IMR-90 (cell line): ENCODE results near the gene MRPL44. TPM values are rescaled to one million over a fixed set of nuclear protein-coding genes. Genes with fewer than 3 reads are reported as not detected.

Source experiments
- ATAC-seq: fragments of 200-7000 bp; cut with Tn5 transposase; 2 replicates; pipeline ENCODE4 v1.9.1; 2020; ENCODE audit warnings: low read depth, mild to moderate bottlenecking, moderate library complexity
- BruUV-seq: library from RNA; stranded (reverse); fragments of 400-500 nt; replicated peaks from 2 replicates; lab custom pipeline; 2021; lab: Mats Ljungman, UMichigan
- CTCF ChIA-PET: fragments of 300-600 bp; formaldehyde crosslinking; extraction: SDS; loops from one replicate; lab custom pipeline; 2021; ENCODE audit warnings: antibody characterized with exemption; lab: Yijun Ruan, JAX
- POLR2A ChIA-PET: fragments of 300-600 bp; sonication (Branson Sonifier 250); formaldehyde crosslinking; loops from one replicate; lab custom pipeline; 2022; ENCODE audit warnings: antibody characterized with exemption; ENCODE audit not compliant: unreplicated experiment; lab: Charles Lee
- DNase-seq: peaks from one replicate; pipeline ENCODE4 v3.0.0; 2013
- H2AFZ ChIP-seq: replicated peaks from 2 replicates; pipeline ENCODE3; 2013; ENCODE audit warnings: low read length, mild to moderate bottlenecking; ENCODE audit not compliant: poor library complexity
- H2AK5ac ChIP-seq: 2 replicates; pipeline ENCODE4 v1.6.1; 2013; ENCODE audit warnings: low read depth, low read length, inconsistent platforms
- H2AK9ac ChIP-seq: replicated peaks from 2 replicates; pipeline ENCODE3; 2013; ENCODE audit warnings: mild to moderate bottlenecking, low read depth, low read length, moderate library complexity; ENCODE audit not compliant: poor library complexity
- H2BK120ac ChIP-seq: 2 replicates; pipeline ENCODE4 v1.6.1; 2013; ENCODE audit warnings: low read depth, low read length, inconsistent platforms
- H2BK15ac ChIP-seq: 3 replicates; pipeline ENCODE4 v1.6.1; 2013; ENCODE audit warnings: low read depth, low read length, inconsistent platforms
- H2BK20ac ChIP-seq: 2 replicates; pipeline ENCODE4 v1.6.1; 2013; ENCODE audit warnings: low read depth, mild to moderate bottlenecking, inconsistent platforms, low read length, moderate library complexity
- H2BK5ac ChIP-seq: 2 replicates; pipeline ENCODE4 v1.6.1; 2013; ENCODE audit warnings: mild to moderate bottlenecking, low read depth, low read length, inconsistent platforms; ENCODE audit not compliant: poor library complexity, severe bottlenecking
- H3K14ac ChIP-seq: replicated peaks from 2 replicates; pipeline ENCODE4 v1.6.1; 2013; ENCODE audit warnings: low read depth, low read length, inconsistent platforms
- H3K18ac ChIP-seq: 2 replicates; pipeline ENCODE4 v1.6.1; 2013; ENCODE audit warnings: low read depth, low read length, control low read depth
- H3K23ac ChIP-seq: 2 replicates; pipeline ENCODE4 v1.6.1; 2013; ENCODE audit warnings: low read depth, low read length, inconsistent platforms
- H3K27ac ChIP-seq: 2 replicates; pipeline ENCODE4 v1.5.1; 2013; ENCODE audit warnings: mild to moderate bottlenecking, control low read depth, low read length; ENCODE audit not compliant: insufficient read depth
- H3K27me3 ChIP-seq: 2 replicates; pipeline ENCODE4 v1.6.1; 2013; ENCODE audit warnings: low read length; ENCODE audit not compliant: control insufficient read depth, insufficient read depth
- H3K36me3 ChIP-seq: 2 replicates; pipeline ENCODE4 v1.6.1; 2013; ENCODE audit warnings: low read length, mixed read lengths; ENCODE audit not compliant: control insufficient read depth, insufficient read depth
- H3K4ac ChIP-seq: 2 replicates; pipeline ENCODE4 v1.6.1; 2013; ENCODE audit warnings: low read depth, low read length, inconsistent platforms
- H3K4me1 ChIP-seq: 2 replicates; pipeline ENCODE4 v1.6.1; 2013; ENCODE audit warnings: low read length, mixed read lengths; ENCODE audit not compliant: control insufficient read depth, insufficient read depth
- H3K4me2 ChIP-seq: 2 replicates; pipeline ENCODE4 v1.6.1; 2013; ENCODE audit warnings: low read depth, mild to moderate bottlenecking, control low read depth, low read length, moderate library complexity
- H3K4me3 ChIP-seq: 2 replicates; pipeline ENCODE4 v1.5.1; 2013; ENCODE audit warnings: low read depth, mild to moderate bottlenecking, control low read depth, low read length, moderate library complexity; ENCODE audit not compliant: insufficient read depth
- H3K56ac ChIP-seq: 2 replicates; pipeline ENCODE4 v1.6.1; 2013; ENCODE audit warnings: low read length, inconsistent platforms; ENCODE audit not compliant: insufficient read depth; ENCODE audit errors: extremely low read depth
- H3K79me1 ChIP-seq, 2 experiments: 2 replicates each; pipeline ENCODE4 v1.6.1; 2013; ENCODE audit warnings: low read length in 2 of 2, inconsistent platforms in 1 of 2, low read depth in 1 of 2
- H3K9ac ChIP-seq: 2 replicates; pipeline ENCODE4 v1.6.1; 2013; ENCODE audit warnings: low read depth, low read length, control low read depth
- H3K9me1 ChIP-seq: 2 replicates; pipeline ENCODE4 v1.6.1; 2013; ENCODE audit warnings: low read length, inconsistent platforms; ENCODE audit not compliant: insufficient read depth
- H3K9me3 ChIP-seq: 2 replicates; pipeline ENCODE4 v1.6.1; 2013; ENCODE audit warnings: low read length; ENCODE audit not compliant: control insufficient read depth, insufficient read depth
- H4K20me1 ChIP-seq: 2 replicates; pipeline ENCODE4 v1.6.1; 2013; ENCODE audit warnings: low read length, inconsistent platforms; ENCODE audit not compliant: insufficient read depth
- H4K5ac ChIP-seq: 2 replicates; pipeline ENCODE4 v1.6.1; 2013; ENCODE audit warnings: mild to moderate bottlenecking, low read depth, low read length, control low read depth
- H4K8ac ChIP-seq, 2 experiments: 2 replicates each; pipeline ENCODE4 v1.6.1; 2013; ENCODE audit warnings: low read depth in 2 of 2, low read length in 2 of 2, control low read depth in 1 of 2, inconsistent platforms in 1 of 2
- H4K91ac ChIP-seq: 2 replicates; pipeline ENCODE4 v1.6.1; 2013; ENCODE audit warnings: low read depth, low read length, inconsistent platforms; ENCODE audit not compliant: insufficient read depth
- WGBS, 2 experiments: methylation state at CpG; one replicate each; pipeline versions ENCODE4 v1.1.5 to v1.1.7; 2013; ENCODE audit warnings: missing lambda C conversion rate in 2 of 2; ENCODE audit not compliant: insufficient read length in 1 of 2; ENCODE audit errors: extremely low coverage in 2 of 2; 5-methylcytosine and 5-hydroxymethylcytosine counted together
- dilution Hi-C: fragments of 300-500 bp; cut with HindIII; formaldehyde crosslinking; loops from one replicate; pipeline ENCODE4 v1.14.3; 2018; ENCODE audit warnings: low sequenced_read_pairs; ENCODE audit not compliant: unreplicated experiment
- in situ Hi-C: fragments of 300-500 bp; cut with MboI; formaldehyde crosslinking; loops from 3 replicates; pipeline ENCODE4 v1.14.3; 2019; ENCODE audit warnings: low sequenced_read_pairs, inconsistent platforms, mixed read lengths
- intact Hi-C: fragments of 100-400 bp; cut with micrococcal nuclease; formaldehyde crosslinking; loops from 2 replicates; pipeline ENCODE4 v1.10.0; 2022
- polyA plus RNA-seq, 3 experiments: library from polyadenylated mRNA; depleted of rRNA; stranded (reverse); fragments of >200 nt; gene quantifications; 2 replicates each; pipeline ENCODE4 v1.2.3, GENCODE V29; 2012; ENCODE audit warnings: low replicate concordance in 1 of 3
- total RNA-seq: library from RNA; depleted of rRNA; stranded (reverse); fragments of >200 nt; gene quantifications from 2 replicates; pipeline ENCODE4 v1.2.3, GENCODE V29; 2012
- TF ChIP-seq, protein P1 (sequence below): fragments of 150-350 bp; IDR thresholded peaks from 2 replicates; pipeline ENCODE4 v1.6.1; 2016; ENCODE audit warnings: low read depth, mild to moderate bottlenecking, low read length, moderate library complexity, borderline replicate concordance

The MRPL44 gene
- total and polyA plus RNA-seq, 2 of the 4 experiments (the other 2 are of a cell fraction) = 18.6 to 20.1 TPM

DNA sequence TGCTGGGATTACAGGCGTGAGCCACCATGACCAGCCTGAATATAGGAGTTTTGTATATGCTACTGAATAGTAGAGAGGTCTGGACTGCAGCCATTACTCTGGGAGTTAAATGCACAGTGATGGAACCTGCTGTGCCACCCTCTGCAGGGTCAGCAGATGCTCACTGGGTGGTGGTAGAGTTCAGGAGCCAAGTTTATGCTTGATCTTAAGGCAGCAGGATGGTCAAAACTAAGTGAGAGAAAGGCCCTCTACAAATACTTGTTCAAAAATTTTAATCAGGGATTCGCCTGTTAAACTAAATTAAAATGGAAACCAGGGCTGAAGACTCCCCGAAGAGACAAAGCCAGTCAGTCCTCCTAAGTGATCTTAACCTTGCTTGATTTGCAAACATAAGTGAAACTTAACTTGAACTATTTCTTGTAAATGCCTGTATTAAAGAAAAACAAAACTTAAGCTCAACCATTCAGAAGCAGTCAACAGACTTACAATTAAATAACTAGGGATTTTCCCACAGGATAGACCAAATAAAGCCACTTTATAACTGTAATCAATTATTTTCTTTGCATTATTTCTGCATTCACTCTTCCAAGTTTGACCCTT, 7.9 kb upstream of the MRPL44 start:
- no peak overlapping the region for H3K4me3 ChIP-seq
- ChIA-PET POLR2A (no interaction called here), CTCF (interaction anchor here (0.5 kb wide), 1 partner anchor 1242 kb away, joined by 3 read pairs; no protein-coding TSS in a partner anchor)
- no peak overlapping the region for H2AK5ac ChIP-seq
- no peak overlapping the region for H2AK9ac ChIP-seq
- H2BK5ac ChIP-seq = no peak overlapping the region
- TF ChIP-seq, protein P1, sequence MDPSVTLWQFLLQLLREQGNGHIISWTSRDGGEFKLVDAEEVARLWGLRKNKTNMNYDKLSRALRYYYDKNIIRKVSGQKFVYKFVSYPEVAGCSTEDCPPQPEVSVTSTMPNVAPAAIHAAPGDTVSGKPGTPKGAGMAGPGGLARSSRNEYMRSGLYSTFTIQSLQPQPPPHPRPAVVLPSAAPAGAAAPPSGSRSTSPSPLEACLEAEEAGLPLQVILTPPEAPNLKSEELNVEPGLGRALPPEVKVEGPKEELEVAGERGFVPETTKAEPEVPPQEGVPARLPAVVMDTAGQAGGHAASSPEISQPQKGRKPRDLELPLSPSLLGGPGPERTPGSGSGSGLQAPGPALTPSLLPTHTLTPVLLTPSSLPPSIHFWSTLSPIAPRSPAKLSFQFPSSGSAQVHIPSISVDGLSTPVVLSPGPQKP = no peak
- no peak overlapping the region for H3K18ac ChIP-seq
- in situ Hi-C loops = no loop called here
- DNase-seq = no peak
- intact Hi-C loops = loop anchor here (10.0 kb wide), 1 partner anchor 255 kb away; no protein-coding TSS in a partner anchor
- no peak overlapping the region for H2AFZ ChIP-seq
- no peak for ATAC-seq
- no peak overlapping the region for H2BK15ac ChIP-seq
- no peaks in the 10 kb centered on the region for H3K36me3 ChIP-seq
- BruUV-seq = no TSS peak
- no peaks in the 10 kb centered on the region for H3K9me1 ChIP-seq
- no peak overlapping the region for H3K27ac ChIP-seq
- no peak overlapping the region for H3K23ac ChIP-seq
- no peaks in the 10 kb centered on the region for H4K20me1 ChIP-seq
- no peaks in the 10 kb centered on the region for H3K4me1 ChIP-seq
- no peak overlapping the region for H3K9ac ChIP-seq
- H3K27me3 ChIP-seq = no peaks in the 10 kb centered on the region
- no peak overlapping the region for H2BK120ac ChIP-seq
- no peak overlapping the region for H3K14ac ChIP-seq
- H3K56ac ChIP-seq = no peak overlapping the region
- no peak overlapping the region for H2BK20ac ChIP-seq
- no peak overlapping the region for H3K4ac ChIP-seq
- dilution Hi-C loops = no loop called here
- H4K5ac ChIP-seq = no peak overlapping the region
- 71% methylated on average over 1 of the region's 3 CpGs; no CpG with 5 or more reads in 1 of the 2 experiments for WGBS, 2 experiments
- H3K9me3 ChIP-seq = no peaks in the 10 kb centered on the region
- no peaks in the 10 kb centered on the region; a peak in 1 of 4 replicates for H3K79me1 ChIP-seq
- no peak overlapping the region for H3K4me2 ChIP-seq
- no peak overlapping the region for H4K8ac ChIP-seq
- H4K91ac ChIP-seq = no peak overlapping the region
